GM23338 (cell line): ENCODE results near the gene ITGB7.
"Not testable (repeated sequence)": the region's sequence is repeated elsewhere in the genome, so short reads cannot be mapped to it uniquely, and the experiment has no call there.

Experiments used
- CREB1 ChIP-seq: fragments of 250-450 bp; sonication (Bioruptor Pico); IDR thresholded peaks from 2 replicates; pipeline ENCODE4 v1.5.0; 2020; ENCODE audit warnings: low read depth, mild to moderate bottlenecking, moderate library complexity
- CTCF ChIP-seq, 2 experiments: fragments of 200-600 bp in 1 of 2; sonication (generic) in 1 of 2; conservative IDR thresholded peaks; 2 replicates each; pipeline versions ENCODE4 v1.5.1 to v1.6.1; 2016 to 2017; ENCODE audit warnings: antibody characterized with exemption in 2 of 2, low read depth in 2 of 2, mild to moderate bottlenecking in 2 of 2, moderate library complexity in 1 of 2
- ETS1 ChIP-seq: IDR thresholded peaks from 2 replicates; pipeline ENCODE4 v1.6.1; 2016; ENCODE audit warnings: antibody characterized with exemption
- EZH2 ChIP-seq: fragments of 200-600 bp; sonication (generic); IDR thresholded peaks from one replicate; pipeline ENCODE4 v1.8.0; 2017; ENCODE audit warnings: antibody characterized with exemption, mild to moderate bottlenecking, low read depth; ENCODE audit not compliant: unreplicated experiment
- EZH2phosphoT487 ChIP-seq: fragments of 200-600 bp; sonication (generic); IDR thresholded peaks from one replicate; pipeline ENCODE4 v1.8.1; 2018; ENCODE audit warnings: antibody characterized with exemption; ENCODE audit not compliant: unreplicated experiment
- JUNB ChIP-seq: IDR thresholded peaks from one replicate; pipeline ENCODE4 v1.6.1; 2016; ENCODE audit warnings: antibody characterized with exemption; ENCODE audit not compliant: unreplicated experiment
- POLR2AphosphoS5 ChIP-seq: IDR thresholded peaks from 2 replicates; pipeline ENCODE4 v1.6.1; 2016; ENCODE audit warnings: antibody characterized with exemption, low read depth
- STAT1 ChIP-seq: IDR thresholded peaks from one replicate; pipeline ENCODE4 v1.6.1; 2016; ENCODE audit warnings: antibody characterized with exemption; ENCODE audit not compliant: unreplicated experiment
- ZNF331 ChIP-seq: fragments of 250-450 bp; sonication (Bioruptor Pico); IDR thresholded peaks from 2 replicates; pipeline ENCODE4 v1.5.0; 2020; ENCODE audit warnings: low read depth, mild to moderate bottlenecking, moderate library complexity
- TF ChIP-seq, protein P1 (sequence below): IDR thresholded peaks from one replicate; pipeline ENCODE4 v1.6.1; 2018; ENCODE audit warnings: antibody characterized with exemption; ENCODE audit not compliant: unreplicated experiment
- TF ChIP-seq, protein P2 (sequence below): fragments of 250-450 bp; sonication (Bioruptor Pico); IDR thresholded peaks from 2 replicates; pipeline ENCODE4 v1.5.0; 2020; ENCODE audit warnings: mild to moderate bottlenecking, moderate library complexity

- not testable (repeated sequence) for TF ChIP-seq EZH2; JUNB; POLR2AphosphoS5; CTCF (conservative IDR thresholded peaks at IDR 0.05; ENCODE audit: low read depth in 2 of 2); EZH2phosphoT487; ZNF331; STAT1; CREB1 (CRISPR knock-in tag); ETS1
- TF ChIP-seq, protein P1, sequence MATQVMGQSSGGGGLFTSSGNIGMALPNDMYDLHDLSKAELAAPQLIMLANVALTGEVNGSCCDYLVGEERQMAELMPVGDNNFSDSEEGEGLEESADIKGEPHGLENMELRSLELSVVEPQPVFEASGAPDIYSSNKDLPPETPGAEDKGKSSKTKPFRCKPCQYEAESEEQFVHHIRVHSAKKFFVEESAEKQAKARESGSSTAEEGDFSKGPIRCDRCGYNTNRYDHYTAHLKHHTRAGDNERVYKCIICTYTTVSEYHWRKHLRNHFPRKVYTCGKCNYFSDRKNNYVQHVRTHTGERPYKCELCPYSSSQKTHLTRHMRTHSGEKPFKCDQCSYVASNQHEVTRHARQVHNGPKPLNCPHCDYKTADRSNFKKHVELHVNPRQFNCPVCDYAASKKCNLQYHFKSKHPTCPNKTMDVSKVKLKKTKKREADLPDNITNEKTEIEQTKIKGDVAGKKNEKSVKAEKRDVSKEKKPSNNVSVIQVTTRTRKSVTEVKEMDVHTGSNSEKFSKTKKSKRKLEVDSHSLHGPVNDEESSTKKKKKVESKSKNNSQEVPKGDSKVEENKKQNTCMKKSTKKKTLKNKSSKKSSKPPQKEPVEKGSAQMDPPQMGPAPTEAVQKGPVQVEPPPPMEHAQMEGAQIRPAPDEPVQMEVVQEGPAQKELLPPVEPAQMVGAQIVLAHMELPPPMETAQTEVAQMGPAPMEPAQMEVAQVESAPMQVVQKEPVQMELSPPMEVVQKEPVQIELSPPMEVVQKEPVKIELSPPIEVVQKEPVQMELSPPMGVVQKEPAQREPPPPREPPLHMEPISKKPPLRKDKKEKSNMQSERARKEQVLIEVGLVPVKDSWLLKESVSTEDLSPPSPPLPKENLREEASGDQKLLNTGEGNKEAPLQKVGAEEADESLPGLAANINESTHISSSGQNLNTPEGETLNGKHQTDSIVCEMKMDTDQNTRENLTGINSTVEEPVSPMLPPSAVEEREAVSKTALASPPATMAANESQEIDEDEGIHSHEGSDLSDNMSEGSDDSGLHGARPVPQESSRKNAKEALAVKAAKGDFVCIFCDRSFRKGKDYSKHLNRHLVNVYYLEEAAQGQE, result not testable (repeated sequence)
- TF ChIP-seq, protein P2, sequence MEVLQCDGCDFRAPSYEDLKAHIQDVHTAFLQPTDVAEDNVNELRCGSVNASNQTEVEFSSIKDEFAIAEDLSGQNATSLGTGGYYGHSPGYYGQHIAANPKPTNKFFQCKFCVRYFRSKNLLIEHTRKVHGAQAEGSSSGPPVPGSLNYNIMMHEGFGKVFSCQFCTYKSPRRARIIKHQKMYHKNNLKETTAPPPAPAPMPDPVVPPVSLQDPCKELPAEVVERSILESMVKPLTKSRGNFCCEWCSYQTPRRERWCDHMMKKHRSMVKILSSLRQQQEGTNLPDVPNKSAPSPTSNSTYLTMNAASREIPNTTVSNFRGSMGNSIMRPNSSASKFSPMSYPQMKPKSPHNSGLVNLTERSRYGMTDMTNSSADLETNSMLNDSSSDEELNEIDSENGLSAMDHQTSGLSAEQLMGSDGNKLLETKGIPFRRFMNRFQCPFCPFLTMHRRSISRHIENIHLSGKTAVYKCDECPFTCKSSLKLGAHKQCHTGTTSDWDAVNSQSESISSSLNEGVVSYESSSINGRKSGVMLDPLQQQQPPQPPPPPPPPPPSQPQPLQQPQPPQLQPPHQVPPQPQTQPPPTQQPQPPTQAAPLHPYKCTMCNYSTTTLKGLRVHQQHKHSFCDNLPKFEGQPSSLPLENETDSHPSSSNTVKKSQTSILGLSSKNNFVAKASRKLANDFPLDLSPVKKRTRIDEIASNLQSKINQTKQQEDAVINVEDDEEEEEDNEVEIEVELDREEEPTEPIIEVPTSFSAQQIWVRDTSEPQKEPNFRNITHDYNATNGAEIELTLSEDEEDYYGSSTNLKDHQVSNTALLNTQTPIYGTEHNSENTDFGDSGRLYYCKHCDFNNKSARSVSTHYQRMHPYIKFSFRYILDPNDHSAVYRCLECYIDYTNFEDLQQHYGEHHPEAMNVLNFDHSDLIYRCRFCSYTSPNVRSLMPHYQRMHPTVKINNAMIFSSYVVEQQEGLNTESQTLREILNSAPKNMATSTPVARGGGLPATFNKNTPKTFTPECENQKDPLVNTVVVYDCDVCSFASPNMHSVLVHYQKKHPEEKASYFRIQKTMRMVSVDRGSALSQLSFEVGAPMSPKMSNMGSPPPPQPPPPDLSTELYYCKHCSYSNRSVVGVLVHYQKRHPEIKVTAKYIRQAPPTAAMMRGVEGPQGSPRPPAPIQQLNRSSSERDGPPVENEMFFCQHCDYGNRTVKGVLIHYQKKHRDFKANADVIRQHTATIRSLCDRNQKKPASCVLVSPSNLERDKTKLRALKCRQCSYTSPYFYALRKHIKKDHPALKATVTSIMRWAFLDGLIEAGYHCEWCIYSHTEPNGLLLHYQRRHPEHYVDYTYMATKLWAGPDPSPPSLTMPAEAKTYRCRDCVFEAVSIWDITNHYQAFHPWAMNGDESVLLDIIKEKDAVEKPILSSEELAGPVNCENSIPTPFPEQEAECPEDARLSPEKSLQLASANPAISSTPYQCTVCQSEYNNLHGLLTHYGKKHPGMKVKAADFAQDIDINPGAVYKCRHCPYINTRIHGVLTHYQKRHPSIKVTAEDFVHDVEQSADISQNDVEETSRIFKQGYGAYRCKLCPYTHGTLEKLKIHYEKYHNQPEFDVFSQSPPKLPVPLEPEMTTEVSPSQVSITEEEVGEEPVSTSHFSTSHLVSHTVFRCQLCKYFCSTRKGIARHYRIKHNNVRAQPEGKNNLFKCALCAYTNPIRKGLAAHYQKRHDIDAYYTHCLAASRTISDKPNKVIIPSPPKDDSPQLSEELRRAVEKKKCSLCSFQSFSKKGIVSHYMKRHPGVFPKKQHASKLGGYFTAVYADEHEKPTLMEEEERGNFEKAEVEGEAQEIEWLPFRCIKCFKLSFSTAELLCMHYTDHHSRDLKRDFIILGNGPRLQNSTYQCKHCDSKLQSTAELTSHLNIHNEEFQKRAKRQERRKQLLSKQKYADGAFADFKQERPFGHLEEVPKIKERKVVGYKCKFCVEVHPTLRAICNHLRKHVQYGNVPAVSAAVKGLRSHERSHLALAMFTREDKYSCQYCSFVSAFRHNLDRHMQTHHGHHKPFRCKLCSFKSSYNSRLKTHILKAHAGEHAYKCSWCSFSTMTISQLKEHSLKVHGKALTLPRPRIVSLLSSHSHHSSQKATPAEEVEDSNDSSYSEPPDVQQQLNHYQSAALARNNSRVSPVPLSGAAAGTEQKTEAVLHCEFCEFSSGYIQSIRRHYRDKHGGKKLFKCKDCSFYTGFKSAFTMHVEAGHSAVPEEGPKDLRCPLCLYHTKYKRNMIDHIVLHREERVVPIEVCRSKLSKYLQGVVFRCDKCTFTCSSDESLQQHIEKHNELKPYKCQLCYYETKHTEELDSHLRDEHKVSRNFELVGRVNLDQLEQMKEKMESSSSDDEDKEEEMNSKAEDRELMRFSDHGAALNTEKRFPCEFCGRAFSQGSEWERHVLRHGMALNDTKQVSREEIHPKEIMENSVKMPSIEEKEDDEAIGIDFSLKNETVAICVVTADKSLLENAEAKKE, result not testable (repeated sequence)
Measured at GRCh38 chr12:53177447-53177846, 29.6 kb downstream of the ITGB7 start.
